K562 treated with DMSO at 1 percent for 24 hours (cell line): ENCODE data around the gene DEFB115. TPM values are rescaled to one million over a fixed set of nuclear protein-coding genes. Genes with fewer than 3 reads are reported as not detected.

Experiments
- total RNA-seq: library from RNA; unstranded; fragments of 300-600 nt; gene quantifications from 2 replicates; pipeline ENCODE4 v1.2.3, GENCODE V29; 2022; ENCODE audit warnings: low read depth; ENCODE audit not compliant: insufficient read depth

DEFB115 gene, protein sequence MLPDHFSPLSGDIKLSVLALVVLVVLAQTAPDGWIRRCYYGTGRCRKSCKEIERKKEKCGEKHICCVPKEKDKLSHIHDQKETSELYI
- not detected in 2 replicates for total RNA-seq

DNA sequence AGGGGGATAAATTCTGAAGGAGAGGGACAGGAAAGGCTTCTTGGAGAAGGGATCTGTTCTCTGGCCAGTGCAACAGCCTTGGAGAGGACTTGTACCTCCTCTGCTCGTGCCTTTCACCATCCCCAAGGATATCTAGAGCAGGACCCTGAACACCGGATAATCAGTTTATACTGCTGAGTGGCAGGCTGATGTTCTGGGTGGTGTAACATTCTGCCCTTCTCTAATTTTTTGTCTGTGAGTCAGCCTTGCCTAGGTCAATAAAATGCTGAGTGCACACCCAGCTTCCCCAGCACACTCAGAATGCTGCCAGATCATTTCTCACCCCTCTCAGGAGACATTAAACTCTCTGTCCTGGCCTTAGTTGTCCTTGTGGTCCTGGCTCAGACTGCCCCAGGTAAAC lies at the start of gene DEFB115:
Gene DEFB115 (plus strand): TSS at position 301 of the 400 bp plus-strand sequence. CDS start 0 bp downstream, at position 301.

DNA sequence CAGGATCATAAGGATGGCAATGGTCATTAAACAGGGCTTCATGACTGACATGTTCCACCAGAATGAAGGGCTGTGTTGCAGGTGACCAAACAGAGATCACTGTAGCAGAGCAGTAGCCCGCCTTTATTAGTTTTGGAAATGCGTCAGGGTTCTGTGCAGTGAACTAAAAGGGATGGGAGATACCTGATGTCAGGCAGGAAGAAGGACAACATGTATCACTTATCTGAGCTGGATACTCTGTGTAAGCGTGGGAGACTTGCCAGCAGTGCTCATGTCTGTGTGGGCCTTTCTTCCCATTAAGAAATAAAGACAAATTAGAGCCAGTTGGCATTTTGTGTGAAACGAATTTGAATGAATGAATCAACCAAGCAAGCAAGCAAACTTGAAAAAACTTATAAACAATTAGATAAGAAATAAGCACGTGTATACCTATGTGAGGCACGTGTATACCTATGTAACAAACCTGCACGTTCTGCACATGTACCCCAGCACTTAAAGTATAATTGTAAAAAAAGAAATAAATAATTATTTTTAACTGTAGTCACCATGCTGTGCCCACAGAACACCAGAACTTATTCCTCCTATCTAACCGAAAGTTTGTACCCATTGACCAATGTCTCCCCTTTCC lies 51.2 kb downstream of the DEFB115 start, which contains the start of gene DEFB116:
Gene DEFB116 (minus strand): TSS at position 51 of the 628 bp plus-strand sequence. CDS start 0 bp downstream, at position 51.

Other genes starting within 250 kb of the DEFB115 start
- not detected in 2 replicates for gene DEFB116, start 50.9 kb downstream of the DEFB115 start, total RNA-seq
- not detected in 2 replicates for gene DEFB118, start 110.9 kb downstream of the DEFB115 start, total RNA-seq
- not detected in 2 replicates for gene DEFB119, start 132.9 kb downstream of the DEFB115 start, total RNA-seq
- not detected in 2 replicates for gene DEFB121, start 148.6 kb downstream of the DEFB115 start, total RNA-seq
- gene DEFB123, start 183.0 kb downstream of the DEFB115 start, total RNA-seq: not detected in 2 replicates
- not detected in 2 replicates for gene DEFB124, start 217.5 kb downstream of the DEFB115 start, total RNA-seq
- not detected in 2 replicates for gene REM1, start 217.6 kb downstream of the DEFB115 start, total RNA-seq